Neural cell (in vitro differentiated cells): Measurements from ENCODE around the gene CNGA3.

Source experiments
- CTCF ChIP-seq: fragments of 450-650 bp; IDR thresholded peaks from 2 replicates; pipeline ENCODE4 v1.5.1; 2014; ENCODE audit warnings: antibody characterized with exemption, mild to moderate bottlenecking, moderate library complexity; ENCODE audit not compliant: poor library complexity, severe bottlenecking
- POLR2AphosphoS5 ChIP-seq: IDR thresholded peaks from 2 replicates; pipeline ENCODE4 v1.6.1; 2012
- REST ChIP-seq: IDR thresholded peaks from 2 replicates; pipeline ENCODE4 v1.6.1; 2012; ENCODE audit warnings: borderline replicate concordance

- TF ChIP-seq REST, result no peak
- no peak for TF ChIP-seq CTCF
- no peak for TF ChIP-seq POLR2AphosphoS5
Measured at GRCh38 chr2:98419977-98420725, 73.9 kb downstream of the CNGA3 start.
